HuH-7.5 (cell line): ENCODE measurements around the gene LIPH.

Experiments
- DNase-seq: peaks from one replicate; pipeline ENCODE4 v3.0.0; 2011; ENCODE audit warnings: low spot score

LIPH gene

GRCh38 chr3:185539934-185540333 is 12.5 kb downstream of the LIPH start:
- DNase-seq, result no peak

- DNase-seq, result no peak
Observed at GRCh38 chr3:185537369-185537970, 14.9 kb downstream of the LIPH start.

- DNase-seq, result no peak
Observed at GRCh38 chr3:185534511-185534910, 17.9 kb downstream of the LIPH start.

- DNase-seq, result no peak
Observed at GRCh38 chr3:185532901-185533300, 19.5 kb downstream of the LIPH start.

GRCh38 chr3:185530856-185531255 is 21.5 kb downstream of the LIPH start:
- no peak for DNase-seq

GRCh38 chr3:185528532-185528931 is 23.9 kb downstream of the LIPH start:
- no peak for DNase-seq

GRCh38 chr3:185527364-185527763 is 25.0 kb downstream of the LIPH start:
- no peak for DNase-seq

GRCh38 chr3:185526349-185526951 is 25.9 kb downstream of the LIPH start:
- no peak for DNase-seq

GRCh38 chr3:185521349-185522138 is 30.8 kb downstream of the LIPH start:
- no peak for DNase-seq

GRCh38 chr3:185519021-185519420 is 33.4 kb downstream of the LIPH start:
- no peak for DNase-seq

- DNase-seq, result no peak
Observed at GRCh38 chr3:185517387-185518130, 34.8 kb downstream of the LIPH start.

- DNase-seq, result no peak
Observed at GRCh38 chr3:185511711-185512110, 40.7 kb downstream of the LIPH start.

- DNase-seq, result no peak
Observed at GRCh38 chr3:185508335-185508991, 43.9 kb downstream of the LIPH start.

- DNase-seq, result no peak
Observed at GRCh38 chr3:185507883-185508282, 44.5 kb downstream of the LIPH start.

GRCh38 chr3:185504636-185505035 is 47.8 kb downstream of the LIPH start:
- DNase-seq, result no peak

GRCh38 chr3:185503521-185503920 is 48.9 kb downstream of the LIPH start:
- DNase-seq, result no peak

GRCh38 chr3:185502987-185503386 is 49.4 kb downstream of the LIPH start:
- no peak for DNase-seq

- peak; percentile 76 for DNase-seq
Observed at GRCh38 chr3:185498503-185499396, 53.6 kb downstream of the LIPH start, which contains the start of gene TMEM41A. TSS of gene TMEM41A (minus strand) at chr3:185499035. CDS start at chr3:185498961, 74 bp downstream.

GRCh38 chr3:185490241-185490640 is 62.1 kb downstream of the LIPH start:
- DNase-seq, result no peak

GRCh38 chr3:185489462-185489861 is 62.9 kb downstream of the LIPH start:
- DNase-seq, result no peak

- no peak for DNase-seq
Observed at GRCh38 chr3:185488465-185488864, 63.9 kb downstream of the LIPH start.
